Measurements from ENCODE around the gene CD300C.
A peak's percentile ranks its signal among the peaks of the same experiment; 100 is the strongest.

CD300C gene

GRCh38 chr17:74530831-74531150 lies 15.1 kb downstream of the CD300C start:
- DNase-seq, result peak; percentile 22

GRCh38 chr17:74529243-74529642 lies 16.7 kb downstream of the CD300C start:
- peak; percentile 43 for DNase-seq

GRCh38 chr17:74528491-74529199 lies 17.3 kb downstream of the CD300C start:
- DNase-seq, result peak; percentile 23

- peak; percentile 35 for DNase-seq
Observed at GRCh38 chr17:74527756-74528155, 18.2 kb downstream of the CD300C start.

- DNase-seq, result peak; percentile 45
Observed at GRCh38 chr17:74527081-74527480, 18.8 kb downstream of the CD300C start.

GRCh38 chr17:74526681-74527080 lies 19.2 kb downstream of the CD300C start:
- DNase-seq, result peak; percentile 19

GRCh38 chr17:74525781-74526288 lies 20.1 kb downstream of the CD300C start:
- peak; percentile 29 for DNase-seq

GRCh38 chr17:74525465-74525725 lies 20.5 kb downstream of the CD300C start:
- DNase-seq, result peak; percentile 44

GRCh38 chr17:74524653-74525464 lies 21.1 kb downstream of the CD300C start:
- DNase-seq, result peak; percentile 45

GRCh38 chr17:74523308-74523707 lies 22.6 kb downstream of the CD300C start:
- peak; percentile 40 for DNase-seq

- DNase-seq, result peak; percentile 44
Observed at GRCh38 chr17:74522381-74523105, 23.4 kb downstream of the CD300C start.

- DNase-seq, result peak; percentile 47
Observed at GRCh38 chr17:74521701-74522201, 24.2 kb downstream of the CD300C start.

GRCh38 chr17:74520790-74521480 lies 25.0 kb downstream of the CD300C start:
- DNase-seq, result peak; percentile 48

- DNase-seq, result peak; percentile 19
Observed at GRCh38 chr17:74520016-74520434, 25.9 kb downstream of the CD300C start.

GRCh38 chr17:74518413-74518981 lies 27.4 kb downstream of the CD300C start:
- DNase-seq, result peak; percentile 27

- peak; percentile 37 for DNase-seq
Observed at GRCh38 chr17:74516561-74517328, 29.2 kb downstream of the CD300C start.

- DNase-seq, result peak; percentile 23
Observed at GRCh38 chr17:74515941-74516340, 30.0 kb downstream of the CD300C start.

GRCh38 chr17:74514632-74515334 lies 31.1 kb downstream of the CD300C start:
- no peak for DNase-seq

- DNase-seq, result peak; percentile 76
Observed at GRCh38 chr17:74513987-74514631, 31.8 kb downstream of the CD300C start.

GRCh38 chr17:74512624-74513091 lies 33.3 kb downstream of the CD300C start:
- peak; percentile 43 for DNase-seq
